H1 (cell line): Measurements from ENCODE around the gene CXXC5. TPM values are rescaled to one million over a fixed set of nuclear protein-coding genes. Genes with fewer than 3 reads are reported as not detected.

Source experiments
- CTCF ChIA-PET: fragments of 300-600 bp; sonication (Branson Sonifier 250); formaldehyde crosslinking; loops from one replicate; lab custom pipeline; 2021; ENCODE audit not compliant: partially characterized antibody; lab: Charles Lee
- POLR2A ChIA-PET: fragments of 300-600 bp; sonication (Branson Sonifier 250); formaldehyde crosslinking; loops from one replicate; lab custom pipeline; 2021; ENCODE audit warnings: inconsistent platforms; ENCODE audit not compliant: partially characterized antibody; lab: Charles Lee
- DNase-seq, 2 experiments: peaks; one replicate each; pipeline versions ENCODE4 v3.0.0 to v3.0.0-alpha.2; 2010 to 2022; ENCODE audit warnings: low spot score in 2 of 2, low read depth in 1 of 2, mixed read lengths in 1 of 2
- FAIRE-seq: peaks from 2 replicates; lab custom pipeline; 2011; peaks lifted over from hg19 to GRCh38; lab: Jason Lieb, UNC
- H2AFZ ChIP-seq: 2 replicates; pipeline ENCODE4 v1.8.1; 2012; ENCODE audit warnings: low read length, inconsistent platforms
- H2AK5ac ChIP-seq: 2 replicates; pipeline ENCODE4 v1.6.1; 2013; ENCODE audit warnings: low read depth, low read length
- H2BK120ac ChIP-seq: replicated peaks from 2 replicates; pipeline ENCODE3; 2013; ENCODE audit warnings: low read depth, low read length, inconsistent platforms
- H2BK12ac ChIP-seq: 2 replicates; pipeline ENCODE4 v1.6.1; 2013; ENCODE audit warnings: low read depth, low read length
- H2BK15ac ChIP-seq: 2 replicates; pipeline ENCODE4 v1.6.1; 2013; ENCODE audit warnings: low read length
- H2BK20ac ChIP-seq: 2 replicates; pipeline ENCODE4 v1.6.1; 2013; ENCODE audit warnings: low read length
- H2BK5ac ChIP-seq: 2 replicates; pipeline ENCODE4 v1.6.1; 2013; ENCODE audit warnings: low read depth, low read length
- H3K14ac ChIP-seq: 2 replicates; pipeline ENCODE4 v1.6.1; 2013; ENCODE audit warnings: inconsistent platforms; ENCODE audit not compliant: insufficient read length
- H3K18ac ChIP-seq: 2 replicates; pipeline ENCODE4 v1.6.1; 2013; ENCODE audit warnings: low read length; ENCODE audit errors: extremely low read depth
- H3K23ac ChIP-seq: 2 replicates; pipeline ENCODE4 v1.6.1; 2013; ENCODE audit warnings: inconsistent platforms; ENCODE audit not compliant: insufficient read length
- H3K23me2 ChIP-seq: 2 replicates; pipeline ENCODE4 v1.6.1; 2013; ENCODE audit warnings: low read depth, low read length
- H3K27ac ChIP-seq: 2 replicates; pipeline ENCODE4 v1.6.1; 2011; ENCODE audit warnings: low read depth, low read length, inconsistent platforms
- H3K27me3 ChIP-seq, 4 experiments: replicated peaks in 1 of 4; 1 replicate in 1 of 4; 2 replicates in 3 of 4; pipeline versions ENCODE4 v1.6.1 to v1.8.1; 2011 to 2013; ENCODE audit warnings: low read length in 3 of 4, mild to moderate bottlenecking in 3 of 4, inconsistent platforms in 2 of 4, mixed read lengths in 2 of 4, moderate library complexity in 1 of 4; ENCODE audit not compliant: control insufficient read depth in 3 of 4, insufficient read depth in 3 of 4; ENCODE audit errors: extremely low read depth in 1 of 4
- H3K36me3 ChIP-seq, 4 experiments: 2 replicates each; pipeline versions ENCODE4 v1.6.1 to v1.8.1; 2011 to 2013; ENCODE audit warnings: mild to moderate bottlenecking in 4 of 4, low read length in 3 of 4, moderate library complexity in 2 of 4, control low read depth in 1 of 4, inconsistent platforms in 1 of 4; ENCODE audit not compliant: insufficient read depth in 4 of 4, control insufficient read depth in 2 of 4
- H3K4ac ChIP-seq: replicated peaks from 2 replicates; pipeline ENCODE3; 2013; ENCODE audit warnings: low read length, low read depth, mixed read lengths, inconsistent platforms; ENCODE audit not compliant: insufficient read length
- H3K4me1 ChIP-seq, 4 experiments: replicated peaks in 1 of 4; 1 replicate in 1 of 4; 2 replicates in 3 of 4; pipeline versions ENCODE4 v1.6.1 to v1.8.1; 2011 to 2013; ENCODE audit warnings: low read length in 3 of 4, inconsistent platforms in 2 of 4, mixed read lengths in 1 of 4; ENCODE audit not compliant: insufficient read depth in 4 of 4, control insufficient read depth in 3 of 4
- H3K4me2 ChIP-seq, 2 experiments: 2 replicates each; pipeline versions ENCODE4 v1.6.1 to v1.8.1; 2011 to 2013; ENCODE audit warnings: low read depth in 2 of 2, low read length in 2 of 2, control low read depth in 1 of 2, inconsistent platforms in 1 of 2, mild to moderate bottlenecking in 1 of 2; ENCODE audit not compliant: insufficient read depth in 1 of 2
- H3K4me3 ChIP-seq, 4 experiments: fragments of 200-600, 300-600 bp in 1 of 4; sonication (generic), shearing (Covaris generic), sonication (Bioruptor Twin) in 1 of 4; 2 replicates each; pipeline versions ENCODE4 v1.5.1 to v1.8.1; 2011 to 2016; ENCODE audit warnings: low read length in 4 of 4, low read depth in 3 of 4, control low read depth in 2 of 4, inconsistent platforms in 2 of 4, mild to moderate bottlenecking in 2 of 4, mixed read lengths in 1 of 4, moderate library complexity in 1 of 4; ENCODE audit not compliant: insufficient read depth in 2 of 4; ENCODE audit errors: extremely low read depth in 1 of 4
- H3K56ac ChIP-seq: replicated peaks from 2 replicates; pipeline ENCODE3; 2013; ENCODE audit warnings: low read depth, mild to moderate bottlenecking, mixed read lengths, low read length, inconsistent platforms; ENCODE audit not compliant: insufficient read length
- H3K79me1 ChIP-seq: 2 replicates; pipeline ENCODE4 v1.6.1; 2013; ENCODE audit warnings: low read depth, low read length, control low read depth
- H3K79me2 ChIP-seq, 2 experiments: 2 replicates each; pipeline versions ENCODE4 v1.6.1 to v1.8.1; 2012 to 2013; ENCODE audit warnings: low read length in 2 of 2, mild to moderate bottlenecking in 2 of 2, inconsistent platforms in 1 of 2; ENCODE audit not compliant: insufficient read depth in 2 of 2, control insufficient read depth in 1 of 2
- H3K9ac ChIP-seq, 4 experiments: replicated peaks in 1 of 4; 1 replicate in 1 of 4; 2 replicates in 3 of 4; pipeline versions ENCODE4 v1.6.1 to v1.8.1; 2011 to 2013; ENCODE audit warnings: low read depth in 3 of 4, low read length in 3 of 4, control low read depth in 2 of 4, mild to moderate bottlenecking in 2 of 4, moderate library complexity in 2 of 4, inconsistent platforms in 1 of 4; ENCODE audit errors: extremely low read depth in 1 of 4
- H3K9me3 ChIP-seq, 2 experiments: 2 replicates each; pipeline versions ENCODE4 v1.6.1 to v1.8.1; 2012 to 2013; ENCODE audit warnings: mild to moderate bottlenecking in 2 of 2, moderate library complexity in 2 of 2, control low read depth in 1 of 2, inconsistent platforms in 1 of 2, low read depth in 1 of 2, low read length in 1 of 2, mixed read lengths in 1 of 2; ENCODE audit not compliant: insufficient read depth in 2 of 2
- H4K20me1 ChIP-seq, 2 experiments: replicated peaks in 1 of 2; 2 replicates each; pipeline versions ENCODE3 to v1.8.1; 2011 to 2013; ENCODE audit warnings: inconsistent platforms in 2 of 2, low read length in 2 of 2, mild to moderate bottlenecking in 1 of 2; ENCODE audit not compliant: insufficient read depth in 2 of 2, control insufficient read depth in 1 of 2
- H4K5ac ChIP-seq: 2 replicates; pipeline ENCODE4 v1.6.1; 2013; ENCODE audit warnings: low read length, low read depth, mixed read lengths, inconsistent platforms; ENCODE audit not compliant: insufficient read length
- H4K8ac ChIP-seq: 2 replicates; pipeline ENCODE4 v1.8.0; 2013; ENCODE audit warnings: mild to moderate bottlenecking, moderate library complexity, low read length, inconsistent platforms; ENCODE audit not compliant: insufficient read depth; ENCODE audit errors: extremely low read depth
- H4K91ac ChIP-seq: replicated peaks from 2 replicates; pipeline ENCODE3; 2013; ENCODE audit warnings: low read length, mixed read lengths, inconsistent platforms; ENCODE audit not compliant: insufficient read length
- BRCA1 ChIP-seq: IDR thresholded peaks from 2 replicates; pipeline ENCODE4 v1.6.1; 2012; ENCODE audit warnings: low read depth, low read length, improper control_type of control experiment
- CBX5 ChIP-seq: fragments of 300-800, 300-1000 bp; sonication (generic); IDR thresholded peaks from 2 replicates; pipeline ENCODE4 v1.7.1; 2016; ENCODE audit warnings: antibody characterized with exemption, low read length, low read depth
- CREB1 ChIP-seq: IDR thresholded peaks from 2 replicates; pipeline ENCODE4 v1.6.1; 2012; ENCODE audit warnings: inconsistent platforms
- EZH2 ChIP-seq: fragments of 200-600 bp; sonication (generic); IDR thresholded peaks from 2 replicates; pipeline ENCODE4 v1.7.1; 2012; ENCODE audit warnings: low read depth, mild to moderate bottlenecking, moderate library complexity, low read length, inconsistent platforms; ENCODE audit not compliant: severe bottlenecking
- KDM1A ChIP-seq: fragments of 200-600, 300-600 bp; sonication (generic); IDR thresholded peaks from 2 replicates; pipeline ENCODE4 v1.7.1; 2016; ENCODE audit warnings: mild to moderate bottlenecking, low read length, borderline replicate concordance
- KDM5A ChIP-seq: fragments of 200-600 bp; IDR thresholded peaks from 2 replicates; pipeline ENCODE4 v1.7.1; 2012; ENCODE audit warnings: mild to moderate bottlenecking, low read length, inconsistent platforms, mixed read lengths
- NANOG ChIP-seq: IDR thresholded peaks from 2 replicates; pipeline ENCODE4 v1.6.1; 2011; ENCODE audit warnings: low read length, low read depth, mild to moderate bottlenecking, inconsistent platforms; ENCODE audit not compliant: insufficient read depth, poor library complexity, severe bottlenecking
- TAF1 ChIP-seq: IDR thresholded peaks from 2 replicates; pipeline ENCODE4 v1.6.1; 2011; ENCODE audit warnings: mild to moderate bottlenecking, low read depth, low read length
- TBP ChIP-seq: IDR thresholded peaks from 2 replicates; pipeline ENCODE4 v1.6.1; 2011; ENCODE audit warnings: low read depth, low read length, improper control_type of control experiment
- WGBS, 2 experiments: shearing (Covaris generic) in 1 of 2; methylation state at CpG; one replicate each; pipeline versions ENCODE4 v1.1.6 to v1.1.7; 2013 to 2015; ENCODE audit warnings: low lambda C conversion rate in 2 of 2, mixed read lengths in 2 of 2, inconsistent platforms in 1 of 2, low coverage in 1 of 2, missing lambda C conversion rate in 1 of 2; ENCODE audit not compliant: insufficient replicate concordance in 2 of 2, insufficient coverage in 1 of 2, insufficient read length in 1 of 2; ENCODE audit errors: extremely low coverage in 1 of 2, missing lambda C conversion rate in 1 of 2; 5-methylcytosine and 5-hydroxymethylcytosine counted together
- polyA plus RNA-seq, 7 experiments: library from polyadenylated mRNA; depleted of rRNA in 3 of 7; stranded (reverse) in 5 of 7; unstranded in 2 of 7; fragments of >200 nt in 5 of 7; fragments of 200-250 nt in 2 of 7; gene quantifications; 1 replicate in 5 of 7; 2 replicates in 1 of 7; 4 replicates in 1 of 7; pipeline versions ENCODE4 v1.2.1 to v1.2.3, GENCODE V29; 2011 to 2013; ENCODE audit warnings: missing spikeins in 2 of 7, mixed read lengths in 2 of 7
- total RNA-seq: library from RNA; stranded (reverse); fragmentation: NEBNext Ultra II Directional; extraction: Animal tissue kit (Norgen Biotek cat#: 25700); gene quantifications from 2 replicates; pipeline ENCODE4 v1.2.1, GENCODE V29; 2021
- TF ChIP-seq, protein P1 (sequence below), 3 experiments: IDR thresholded peaks; 1 replicate in 2 of 3; 2 replicates in 1 of 3; pipeline versions ENCODE4 v1.5.1 to v1.6.1; 2011; ENCODE audit warnings: low read length in 3 of 3, mild to moderate bottlenecking in 3 of 3, inconsistent platforms in 2 of 3, low read depth in 1 of 3, moderate library complexity in 1 of 3; ENCODE audit not compliant: insufficient read depth in 1 of 3; ENCODE audit errors: control extremely low read depth in 1 of 3

CXXC5 gene
- total and polyA plus RNA-seq, 2 of the 8 experiments (the other 6 are each of a cell fraction or from before 2014, with no cell fraction given) = 61.4 to 74.0 TPM

GRCh38 chr5:139725073-139725830 lies 77.1 kb downstream of the CXXC5 start:
- H4K8ac ChIP-seq = no peak overlapping the region
- no peak overlapping the region for H2BK12ac ChIP-seq
- no peak overlapping the region for H2AFZ ChIP-seq
- FAIRE-seq = no peak
- no peak overlapping the region for H3K4ac ChIP-seq
- ChIA-PET POLR2A (interaction anchor here (1.2 kb wide), 1 partner anchor 17 kb away, joined by 3 read pairs; no protein-coding TSS in a partner anchor), CTCF (interaction anchor here (0.6 to 2.4 kb wide), 4 partner anchors 14 to 77 kb away, joined by 3 to 10 read pairs (median 3); partner anchors contain the start of gene CXXC5)
- no peaks in the 10 kb centered on the region for H3K79me1 ChIP-seq
- no peak overlapping the region for H2BK20ac ChIP-seq
- H3K27me3 ChIP-seq = no peaks in the 10 kb centered on the region
- H3K9me3 ChIP-seq = peaks cover under 1 to 3% of the 10 kb centered on the region in 2 experiments; a peak in 1 of 4 replicates
- H3K36me3 ChIP-seq = no peaks in the 10 kb centered on the region
- no peak overlapping the region for H2BK5ac ChIP-seq
- H3K79me2 ChIP-seq = no peaks in the 10 kb centered on the region
- 87% methylated on average over 12 of the region's 13 CpGs; no CpG with 5 or more reads in 1 of the 2 experiments for WGBS, 2 experiments
- no peak overlapping the region for H3K14ac ChIP-seq
- H3K56ac ChIP-seq = no peak overlapping the region
- no peak overlapping the region for H3K9ac ChIP-seq
- H3K18ac ChIP-seq = no peak overlapping the region
- no peak overlapping the region for H2BK15ac ChIP-seq
- H2AK5ac ChIP-seq = no peak overlapping the region
- H3K4me2 ChIP-seq = no peak overlapping the region
- no peak overlapping the region for H2BK120ac ChIP-seq
- no peaks in the 10 kb centered on the region for H3K23me2 ChIP-seq
- DNase-seq = no peak
- no peak overlapping the region for H3K4me3 ChIP-seq
- H4K5ac ChIP-seq = no peak overlapping the region
- no peaks in the 10 kb centered on the region for H4K20me1 ChIP-seq
- no peak overlapping the region for H3K23ac ChIP-seq
- H4K91ac ChIP-seq = no peak overlapping the region
- H3K4me1 ChIP-seq = no peaks in the 10 kb centered on the region
- no peak overlapping the region for H3K27ac ChIP-seq
- TF ChIP-seq CREB1 (no peak), CBX5 (no peak), KDM1A (no peak), TAF1 (no peak), NANOG (no peak), BRCA1 (no peak), EZH2 (no peak), KDM5A (no peak), TBP (no peak)
- TF ChIP-seq, protein P1, sequence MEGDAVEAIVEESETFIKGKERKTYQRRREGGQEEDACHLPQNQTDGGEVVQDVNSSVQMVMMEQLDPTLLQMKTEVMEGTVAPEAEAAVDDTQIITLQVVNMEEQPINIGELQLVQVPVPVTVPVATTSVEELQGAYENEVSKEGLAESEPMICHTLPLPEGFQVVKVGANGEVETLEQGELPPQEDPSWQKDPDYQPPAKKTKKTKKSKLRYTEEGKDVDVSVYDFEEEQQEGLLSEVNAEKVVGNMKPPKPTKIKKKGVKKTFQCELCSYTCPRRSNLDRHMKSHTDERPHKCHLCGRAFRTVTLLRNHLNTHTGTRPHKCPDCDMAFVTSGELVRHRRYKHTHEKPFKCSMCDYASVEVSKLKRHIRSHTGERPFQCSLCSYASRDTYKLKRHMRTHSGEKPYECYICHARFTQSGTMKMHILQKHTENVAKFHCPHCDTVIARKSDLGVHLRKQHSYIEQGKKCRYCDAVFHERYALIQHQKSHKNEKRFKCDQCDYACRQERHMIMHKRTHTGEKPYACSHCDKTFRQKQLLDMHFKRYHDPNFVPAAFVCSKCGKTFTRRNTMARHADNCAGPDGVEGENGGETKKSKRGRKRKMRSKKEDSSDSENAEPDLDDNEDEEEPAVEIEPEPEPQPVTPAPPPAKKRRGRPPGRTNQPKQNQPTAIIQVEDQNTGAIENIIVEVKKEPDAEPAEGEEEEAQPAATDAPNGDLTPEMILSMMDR (IDR thresholded peaks at IDR 0.05; ENCODE audit: control extremely low read depth in 1 of 3, insufficient read depth in 1 of 3, low read depth in 1 of 3, low read length in 3 of 3) = no peak
